Uterus (tissue), 4 donors: ENCODE data around the gene FBXL19. TPM values are rescaled to one million over a fixed set of nuclear protein-coding genes. Genes with fewer than 3 reads are reported as not detected.

Source experiments
- DNase-seq, 2 donors: peaks; one replicate each; pipeline ENCODE4 v3.0.0-alpha.2; 2019 to 2020
- H3K27ac ChIP-seq, 2 donors: fragments of 200-600 bp; sonication (generic); 1 replicate in 1 of 2; 2 replicates in 1 of 2; pipeline ENCODE4 v1.5.1; 2016 to 2018
- H3K27me3 ChIP-seq, 2 donors: fragments of 200-600 bp; sonication (generic); one replicate each; pipeline ENCODE4 v1.5.1; 2018 to 2019; ENCODE audit warnings: control low read depth in 1 of 2
- H3K36me3 ChIP-seq, 2 donors: fragments of 200-600 bp; sonication (generic); one replicate each; pipeline ENCODE4 v1.5.1; 2019; ENCODE audit warnings: control low read depth in 1 of 2
- H3K4me1 ChIP-seq, 2 donors: fragments of 200-600 bp; sonication (generic); one replicate each; pipeline ENCODE4 v1.5.1; 2018 to 2019; ENCODE audit warnings: control low read depth in 1 of 2
- H3K4me3 ChIP-seq, 2 donors: fragments of 200-600 bp; sonication (generic); 1 replicate in 1 of 2; 2 replicates in 1 of 2; pipeline ENCODE4 v1.5.1; 2018 to 2019; ENCODE audit warnings: mild to moderate bottlenecking in 1 of 2
- H3K9me3 ChIP-seq, 2 donors: fragments of 200-600 bp; sonication (generic); one replicate each; pipeline ENCODE4 v1.5.1; 2019; ENCODE audit warnings: control low read depth in 1 of 2
- CTCF ChIP-seq, 4 experiments: fragments of 200-600 bp in 2 of 4; fragments of 450-650 bp in 2 of 4; sonication (generic) in 2 of 4; IDR thresholded peaks; one replicate each; pipeline ENCODE4 v1.5.1; 2016 to 2019; ENCODE audit warnings: antibody characterized with exemption in 4 of 4, mild to moderate bottlenecking in 2 of 4, moderate library complexity in 1 of 4
- POLR2A ChIP-seq, 2 donors: fragments of 450-650 bp; IDR thresholded peaks; one replicate each; pipeline ENCODE4 v1.6.1; 2016; ENCODE audit warnings: antibody characterized with exemption in 2 of 2, mild to moderate bottlenecking in 1 of 2, moderate library complexity in 1 of 2
- intact Hi-C: fragments of 100-400 bp; cut with DNase I; formaldehyde crosslinking; loops from one replicate; pipeline ENCODE4 v1.15.1; 2023; ENCODE audit warnings: low total_unique reads
- total RNA-seq, 4 donors: library from RNA; depleted of rRNA in 3 of 4; stranded (reverse); fragments of >200 nt in 3 of 4; gene quantifications; one replicate each; pipeline versions ENCODE4 v1.1.0 to v1.2.4, GENCODE V29; 2014 to 2023
- donor health status: DM: yes; HTN: yes; CAD: no.

The FBXL19 gene, protein sequence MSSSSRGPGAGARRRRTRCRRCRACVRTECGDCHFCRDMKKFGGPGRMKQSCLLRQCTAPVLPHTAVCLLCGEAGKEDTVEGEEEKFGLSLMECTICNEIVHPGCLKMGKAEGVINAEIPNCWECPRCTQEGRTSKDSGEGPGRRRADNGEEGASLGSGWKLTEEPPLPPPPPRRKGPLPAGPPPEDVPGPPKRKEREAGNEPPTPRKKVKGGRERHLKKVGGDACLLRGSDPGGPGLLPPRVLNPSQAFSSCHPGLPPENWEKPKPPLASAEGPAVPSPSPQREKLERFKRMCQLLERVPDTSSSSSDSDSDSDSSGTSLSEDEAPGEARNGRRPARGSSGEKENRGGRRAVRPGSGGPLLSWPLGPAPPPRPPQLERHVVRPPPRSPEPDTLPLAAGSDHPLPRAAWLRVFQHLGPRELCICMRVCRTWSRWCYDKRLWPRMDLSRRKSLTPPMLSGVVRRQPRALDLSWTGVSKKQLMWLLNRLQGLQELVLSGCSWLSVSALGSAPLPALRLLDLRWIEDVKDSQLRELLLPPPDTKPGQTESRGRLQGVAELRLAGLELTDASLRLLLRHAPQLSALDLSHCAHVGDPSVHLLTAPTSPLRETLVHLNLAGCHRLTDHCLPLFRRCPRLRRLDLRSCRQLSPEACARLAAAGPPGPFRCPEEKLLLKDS
- 10 to 100 TPM in 3 of 4 donors, 1 to 10 TPM in 1; 3.8 to 25.4 (median 19.0) TPM for total RNA-seq

- peak within 1 kb of the TSS; percentile 94 to 97 for H3K27ac ChIP-seq
- DNase-seq: peak in 1 of 2 donors; percentile 67
- TF ChIP-seq POLR2A (IDR thresholded peaks at IDR 0.05) (no peak), CTCF (IDR thresholded peaks at IDR 0.05) (no peak)
- H3K4me3 ChIP-seq: peak within 1 kb of the TSS; percentile 66 to 90
- no peaks in the 10 kb centered on the region for H3K9me3 ChIP-seq
- H3K27me3 ChIP-seq: no peaks in the 10 kb centered on the region
- intact Hi-C loops: no loop called here
- no peaks in the 10 kb centered on the region for H3K36me3 ChIP-seq
- H3K4me1 ChIP-seq: peaks cover 0 to 8% of the 10 kb centered on the region in 2 donors
Observed at GRCh38 chr16:30923554-30924075, at the start of gene FBXL19. Gene FBXL19, plus strand, starts transcription at chr16:30923572. Its CDS starts 2,183 bp downstream, at chr16:30925755.

DNA sequence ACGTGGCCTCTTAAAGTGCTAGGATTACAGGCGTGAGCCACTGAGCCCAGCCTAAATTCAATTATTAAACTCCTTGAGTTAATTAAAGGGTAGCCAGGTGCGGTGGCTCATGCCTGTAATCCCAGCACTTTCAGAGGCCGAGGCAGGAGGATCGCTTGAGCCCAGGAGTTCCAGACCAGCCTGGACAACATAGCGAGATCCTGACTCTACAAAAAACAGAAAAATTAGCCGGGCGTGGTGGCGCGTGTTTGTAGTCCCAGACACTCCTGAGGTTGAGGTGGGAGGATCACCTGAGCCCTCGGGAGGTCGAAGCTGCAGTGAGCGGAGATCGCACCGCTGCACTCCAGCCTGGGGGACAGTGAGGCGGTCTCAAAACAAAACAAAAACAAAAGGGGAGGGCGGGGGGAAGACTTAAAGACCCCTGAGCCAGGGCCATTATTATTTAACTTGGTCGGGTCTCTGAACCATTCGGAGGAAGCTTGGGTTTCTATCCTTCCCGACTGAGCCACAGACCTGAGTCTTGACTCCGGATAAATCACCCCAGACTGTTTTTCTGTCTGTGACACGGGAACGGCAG, 49.0 kb upstream of the FBXL19 start:
- intact Hi-C loops: no loop called here
- no peaks in the 10 kb centered on the region for H3K36me3 ChIP-seq

DNA sequence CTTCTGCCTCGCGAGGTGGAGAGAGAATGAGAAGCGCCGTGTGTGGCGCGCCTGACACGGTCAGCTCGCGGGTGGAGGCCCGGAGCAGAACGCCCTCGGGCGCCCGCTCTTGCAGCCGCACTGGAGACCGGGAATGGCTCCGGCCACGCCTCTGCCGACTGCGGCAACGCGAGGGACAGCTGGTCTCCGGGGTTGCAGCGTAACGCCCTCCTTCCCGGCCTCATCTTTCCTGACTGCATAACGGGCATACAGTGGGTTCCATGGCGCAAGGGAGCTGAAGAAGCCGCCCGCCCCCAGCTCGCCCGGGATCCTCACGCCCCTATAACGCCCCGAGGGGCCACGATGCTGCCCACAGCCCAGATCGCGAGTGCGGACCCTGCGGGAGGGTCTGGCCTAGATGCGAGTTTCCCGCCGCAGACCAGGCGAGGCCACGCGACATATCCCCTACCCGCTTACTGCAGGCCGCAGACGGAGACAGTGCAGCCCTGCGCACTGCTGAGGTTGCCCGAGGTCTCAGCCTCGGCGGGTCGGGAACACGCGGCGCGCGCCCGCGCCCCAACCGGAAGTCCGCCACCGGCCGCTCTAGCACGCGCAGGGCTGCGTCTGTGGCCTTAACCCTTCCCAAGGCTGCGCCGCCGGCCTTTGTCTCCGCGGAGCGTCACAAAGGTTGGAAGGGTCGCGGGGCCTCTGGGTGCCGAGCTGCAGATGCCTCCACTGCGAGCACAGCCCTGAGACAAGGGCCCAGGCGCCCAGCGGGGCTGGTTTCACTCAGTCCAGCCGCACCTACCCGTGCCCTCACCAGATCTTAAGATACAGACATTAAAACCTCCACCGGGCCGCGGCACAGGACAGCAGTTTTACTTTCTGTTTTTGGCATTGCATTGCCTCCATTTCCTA, 48.3 kb upstream of the FBXL19 start:
- DNase-seq: peak; percentile 81 to 90
- TF ChIP-seq POLR2A (IDR thresholded peaks at IDR 0.05) (peak; percentile 76 to 81), CTCF (IDR thresholded peaks at IDR 0.05) (peak in 1 of 4 experiments; percentile 34)
- H3K9me3 ChIP-seq: no peaks in the 10 kb centered on the region
- H3K36me3 ChIP-seq: no peaks in the 10 kb centered on the region
- H3K4me1 ChIP-seq: peaks cover 10 to 12% of the 10 kb centered on the region in 2 donors
- H3K27me3 ChIP-seq: no peaks in the 10 kb centered on the region
- H3K4me3 ChIP-seq: peak overlapping the region; percentile 61 to 87
- intact Hi-C loops: no loop called here
- peak overlapping the region; percentile 78 to 86 for H3K27ac ChIP-seq

More for the DNA sequence above, 49.0 kb upstream of the FBXL19 start:
- H3K9me3 ChIP-seq: no peaks in the 10 kb centered on the region
- H3K27ac ChIP-seq: peak overlapping the region; percentile 78 to 86
- no peaks in the 10 kb centered on the region for H3K27me3 ChIP-seq
- peak overlapping the region; percentile 61 to 87 for H3K4me3 ChIP-seq
- TF ChIP-seq CTCF (IDR thresholded peaks at IDR 0.05) (no peak), POLR2A (IDR thresholded peaks at IDR 0.05) (no peak)
- peaks cover 10 to 12% of the 10 kb centered on the region in 2 donors for H3K4me1 ChIP-seq
- DNase-seq: no peak

- peak overlapping the region; percentile 78 to 86 for H3K27ac ChIP-seq
- no peaks in the 10 kb centered on the region for H3K9me3 ChIP-seq
- peak overlapping the region; percentile 61 to 87 for H3K4me3 ChIP-seq
- DNase-seq: no peak
- no peaks in the 10 kb centered on the region for H3K36me3 ChIP-seq
- TF ChIP-seq CTCF (IDR thresholded peaks at IDR 0.05): no peak
- TF ChIP-seq POLR2A (IDR thresholded peaks at IDR 0.05): no peak
- intact Hi-C loops: no loop called here
- H3K4me1 ChIP-seq: peaks cover 10 to 12% of the 10 kb centered on the region in 2 donors
- no peaks in the 10 kb centered on the region for H3K27me3 ChIP-seq
Observed at GRCh38 chr16:30875871-30876801, 47.2 kb upstream of the FBXL19 start.
